GM12874 (cell line): ENCODE data around the gene TREX2.

Source experiments
- TF ChIP-seq, protein P1 (sequence below): IDR thresholded peaks from 2 replicates; pipeline ENCODE4 v1.5.1; 2011; ENCODE audit warnings: low read depth, mild to moderate bottlenecking, control low read depth, low read length, moderate library complexity; ENCODE audit not compliant: insufficient read depth

Gene TREX2

DNA sequence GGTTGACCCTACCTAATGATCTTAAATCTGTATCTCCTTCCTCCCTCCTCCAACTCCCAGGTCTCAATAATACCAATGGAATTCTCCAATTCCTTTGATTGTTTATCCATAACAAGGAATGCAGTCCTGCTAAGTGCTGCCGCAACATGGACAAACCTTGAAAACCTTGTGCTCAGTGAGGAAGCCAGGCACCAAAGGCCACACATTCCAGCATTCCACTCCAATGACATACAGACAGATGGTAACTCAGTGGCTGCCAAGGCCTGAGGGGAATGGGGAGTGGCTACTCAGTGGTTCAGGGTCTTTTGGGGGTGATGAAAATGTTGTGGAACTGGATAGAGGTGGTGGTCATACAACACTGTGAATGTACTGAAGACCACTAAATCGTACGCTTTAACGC lies 14.1 kb upstream of the TREX2 start:
- TF ChIP-seq, protein P1, sequence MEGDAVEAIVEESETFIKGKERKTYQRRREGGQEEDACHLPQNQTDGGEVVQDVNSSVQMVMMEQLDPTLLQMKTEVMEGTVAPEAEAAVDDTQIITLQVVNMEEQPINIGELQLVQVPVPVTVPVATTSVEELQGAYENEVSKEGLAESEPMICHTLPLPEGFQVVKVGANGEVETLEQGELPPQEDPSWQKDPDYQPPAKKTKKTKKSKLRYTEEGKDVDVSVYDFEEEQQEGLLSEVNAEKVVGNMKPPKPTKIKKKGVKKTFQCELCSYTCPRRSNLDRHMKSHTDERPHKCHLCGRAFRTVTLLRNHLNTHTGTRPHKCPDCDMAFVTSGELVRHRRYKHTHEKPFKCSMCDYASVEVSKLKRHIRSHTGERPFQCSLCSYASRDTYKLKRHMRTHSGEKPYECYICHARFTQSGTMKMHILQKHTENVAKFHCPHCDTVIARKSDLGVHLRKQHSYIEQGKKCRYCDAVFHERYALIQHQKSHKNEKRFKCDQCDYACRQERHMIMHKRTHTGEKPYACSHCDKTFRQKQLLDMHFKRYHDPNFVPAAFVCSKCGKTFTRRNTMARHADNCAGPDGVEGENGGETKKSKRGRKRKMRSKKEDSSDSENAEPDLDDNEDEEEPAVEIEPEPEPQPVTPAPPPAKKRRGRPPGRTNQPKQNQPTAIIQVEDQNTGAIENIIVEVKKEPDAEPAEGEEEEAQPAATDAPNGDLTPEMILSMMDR, result no peak

DNA sequence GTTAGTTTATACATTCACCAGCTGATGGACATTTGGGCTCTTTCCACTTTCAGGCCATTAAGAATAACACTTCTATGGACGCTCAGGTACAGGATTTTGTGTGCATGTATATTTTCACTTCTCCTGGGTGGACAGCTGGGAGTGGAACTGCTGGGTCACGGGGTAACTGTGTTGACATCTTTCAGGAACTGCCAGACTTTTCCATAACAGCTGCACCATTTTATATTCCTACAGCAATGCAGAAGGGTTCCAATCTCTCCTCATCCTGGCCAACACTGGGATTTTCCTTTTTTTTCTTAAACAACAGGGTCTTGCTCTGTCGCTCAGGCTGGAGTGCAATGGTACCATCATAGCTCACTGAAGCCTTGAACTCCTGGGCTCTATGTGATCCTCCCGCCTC lies 12.6 kb upstream of the TREX2 start:
- TF ChIP-seq, protein P1, result no peak

DNA sequence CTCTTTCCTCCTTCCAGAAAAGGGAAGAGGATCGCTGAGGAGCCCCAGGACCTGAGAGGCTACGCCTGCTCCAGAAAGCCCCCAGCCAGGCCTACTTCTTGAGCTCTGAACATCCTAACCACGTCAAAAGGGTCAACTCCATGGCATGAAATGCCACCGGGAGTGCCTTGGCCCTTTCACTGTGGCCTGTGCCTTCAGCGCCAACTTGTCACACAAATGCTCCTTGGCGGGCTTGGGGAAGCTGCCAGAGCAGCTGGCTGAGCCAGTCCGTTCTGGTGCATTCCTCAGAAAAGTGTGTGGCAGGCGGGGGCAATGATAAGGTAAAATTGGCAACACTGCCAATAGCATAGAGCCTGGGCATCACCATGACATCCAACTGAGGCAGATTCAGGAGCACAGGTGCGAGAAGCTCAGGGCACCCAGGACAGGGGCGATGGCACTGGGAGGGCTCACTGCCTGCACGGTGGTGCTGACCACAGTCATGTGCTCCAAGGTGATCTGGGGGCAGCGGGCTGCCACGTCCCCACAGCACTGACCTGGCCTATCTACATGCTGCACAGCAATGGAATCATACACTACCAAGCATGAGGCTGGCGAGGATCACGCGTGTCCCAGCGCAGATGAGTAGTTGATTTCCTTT lies 12.1 kb upstream of the TREX2 start:
- TF ChIP-seq, protein P1, result no peak

DNA sequence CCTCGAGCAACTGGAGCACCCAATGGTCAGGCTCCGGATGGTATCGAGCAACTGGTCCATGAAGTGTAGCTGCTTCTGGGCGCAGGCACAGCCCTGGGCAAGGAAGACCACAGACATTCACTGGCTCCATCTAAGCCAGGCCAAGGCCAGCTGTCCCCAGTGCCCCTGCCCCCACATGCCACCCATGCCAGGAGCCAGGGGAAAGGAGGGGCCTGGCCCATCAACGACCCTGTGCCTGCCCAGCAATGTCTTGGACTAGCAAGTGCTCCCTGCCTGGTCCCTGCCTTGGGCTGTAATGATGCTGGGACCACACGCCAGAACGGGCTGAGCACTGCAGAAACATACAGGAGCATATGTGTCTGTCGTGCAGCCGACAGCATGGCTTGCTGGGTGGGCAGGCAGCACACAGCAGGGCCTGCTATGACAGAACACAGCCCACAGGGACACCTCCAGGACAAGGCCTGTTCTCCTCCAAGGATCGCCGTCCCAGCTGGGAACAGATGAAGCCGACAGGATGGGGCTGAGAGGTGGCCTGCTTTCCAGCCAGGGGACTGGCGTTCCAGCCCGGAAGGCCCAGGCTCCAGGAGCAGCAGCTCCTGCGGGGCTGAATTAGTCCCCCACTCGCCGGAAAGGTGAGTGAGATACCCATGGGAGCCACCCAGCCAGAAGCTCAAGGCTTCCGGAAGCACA lies 11.4 kb upstream of the TREX2 start:
- TF ChIP-seq, protein P1, result no peak

DNA sequence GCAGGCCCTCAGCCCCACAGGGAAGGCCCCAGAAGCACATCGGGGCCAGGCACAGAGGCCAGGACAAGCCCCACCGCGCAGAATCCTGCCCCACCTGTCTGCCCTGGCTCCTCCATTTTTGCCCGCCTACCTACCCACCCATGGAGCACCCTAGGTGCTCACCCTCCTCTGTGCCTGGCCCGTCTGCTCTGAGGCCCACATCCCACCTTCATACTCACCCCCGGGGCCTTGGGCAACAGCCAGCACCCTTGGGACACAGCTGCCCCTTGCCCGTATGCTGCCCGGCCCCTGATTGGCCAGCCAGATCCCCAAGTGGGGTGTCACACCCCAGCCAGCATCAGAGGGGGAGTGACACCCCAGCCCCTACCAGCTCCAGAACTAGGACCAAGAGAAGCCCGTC lies 10.8 kb upstream of the TREX2 start:
- TF ChIP-seq, protein P1, result no peak

DNA sequence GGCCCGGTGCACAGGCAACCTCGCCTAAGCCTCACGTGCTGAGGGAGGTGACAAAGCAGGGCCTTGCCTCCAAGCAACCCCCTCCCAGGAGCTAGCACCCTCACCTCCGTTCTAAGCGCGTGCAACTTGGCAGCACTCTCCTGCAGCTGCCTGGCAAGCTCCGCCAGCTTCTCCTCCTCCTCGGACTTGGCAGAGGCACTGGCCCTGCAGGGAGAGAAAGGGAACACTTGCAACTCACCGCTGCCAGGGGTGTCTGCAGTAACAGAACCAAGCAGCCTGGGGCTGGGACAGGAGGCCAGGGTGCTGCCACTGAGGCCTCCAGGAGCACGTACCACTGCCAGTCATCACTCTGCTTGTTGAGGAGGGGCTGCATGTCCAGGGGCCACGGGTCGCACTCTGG lies 10.3 kb upstream of the TREX2 start:
- TF ChIP-seq, protein P1, result no peak

DNA sequence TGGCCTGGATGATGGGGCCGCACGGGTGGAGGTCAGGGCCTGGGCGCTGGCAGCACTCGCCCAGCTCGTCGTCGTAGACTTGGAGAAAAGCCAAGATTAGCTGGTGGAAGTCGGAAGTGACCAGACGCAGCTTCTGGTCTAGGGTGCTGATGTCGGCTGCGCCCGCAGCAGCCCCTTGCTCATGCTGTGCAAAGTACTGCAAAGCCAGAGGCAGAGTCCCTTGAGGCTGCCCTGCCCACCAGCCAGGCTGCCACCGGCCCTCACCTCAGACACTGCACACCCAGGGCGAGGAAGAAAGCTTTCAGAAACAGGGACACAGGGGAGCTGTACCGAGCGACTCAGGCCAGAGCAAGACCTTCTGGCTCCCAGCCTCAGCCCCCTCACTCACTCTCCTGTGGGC lies 9.7 kb upstream of the TREX2 start:
- TF ChIP-seq, protein P1, result no peak
